Keratinocyte (primary cell): ENCODE results near the gene BEGAIN. TPM values are rescaled to one million over a fixed set of nuclear protein-coding genes. Genes with fewer than 3 reads are reported as not detected.

Experiments used
- DNase-seq: peaks from one replicate; pipeline ENCODE4 v3.0.0-alpha.2; 2011; ENCODE audit warnings: low read depth, missing footprints, low spot score
- FAIRE-seq: peaks from 2 replicates; lab custom pipeline; 2011; peaks lifted over from hg19 to GRCh38; lab: Jason Lieb, UNC
- H2AFZ ChIP-seq: 2 replicates; pipeline ENCODE4 v1.6.0; 2012; ENCODE audit warnings: low read length, control low read depth, inconsistent platforms; ENCODE audit not compliant: control insufficient read depth
- H3K27ac ChIP-seq: 2 replicates; pipeline ENCODE4 v1.5.1; 2011; ENCODE audit warnings: low read length; ENCODE audit not compliant: control insufficient read depth, insufficient read depth
- H3K27me3 ChIP-seq: 3 replicates; pipeline ENCODE4 v1.6.0; 2011; ENCODE audit warnings: low read length; ENCODE audit not compliant: control insufficient read depth, insufficient read depth; ENCODE audit errors: extremely low read depth
- H3K36me3 ChIP-seq, 2 experiments: 2 replicates in 1 of 2; 3 replicates in 1 of 2; pipeline ENCODE4 v1.5.1; 2011; ENCODE audit warnings: low read length in 2 of 2, mild to moderate bottlenecking in 1 of 2; ENCODE audit not compliant: control insufficient read depth in 2 of 2, insufficient read depth in 2 of 2; ENCODE audit errors: extremely low read depth in 1 of 2
- H3K4me1 ChIP-seq: 3 replicates; pipeline ENCODE4 v1.5.1; 2011; ENCODE audit warnings: low read length; ENCODE audit not compliant: control insufficient read depth, insufficient read depth; ENCODE audit errors: extremely low read depth
- H3K4me2 ChIP-seq: 3 replicates; pipeline ENCODE4 v1.6.0; 2011; ENCODE audit warnings: low read depth, low read length; ENCODE audit not compliant: control insufficient read depth, insufficient read depth; ENCODE audit errors: extremely low read depth
- H3K4me3 ChIP-seq, 3 experiments: fragments of 200-600 bp in 1 of 3; sonication (generic) in 1 of 3; 2 replicates in 2 of 3; 3 replicates in 1 of 3; pipeline ENCODE4 v1.5.1; 2011 to 2016; ENCODE audit warnings: low read length in 3 of 3, mild to moderate bottlenecking in 3 of 3, control low read depth in 2 of 3, inconsistent platforms in 1 of 3, low read depth in 1 of 3, mixed read lengths in 1 of 3, mixed run types in 1 of 3, moderate library complexity in 1 of 3; ENCODE audit not compliant: control insufficient read depth in 2 of 3, insufficient read depth in 2 of 3; ENCODE audit errors: extremely low read depth in 1 of 3
- H3K79me2 ChIP-seq: 2 replicates; pipeline ENCODE4 v1.6.0; 2012; ENCODE audit warnings: low read length; ENCODE audit not compliant: control insufficient read depth, insufficient read depth
- H3K9ac ChIP-seq: 3 replicates; pipeline ENCODE4 v1.6.0; 2011; ENCODE audit warnings: low read length; ENCODE audit not compliant: control insufficient read depth, insufficient read depth; ENCODE audit errors: extremely low read depth
- H3K9me1 ChIP-seq: 3 replicates; pipeline ENCODE4 v1.6.0; 2011; ENCODE audit warnings: low read length; ENCODE audit not compliant: control insufficient read depth, insufficient read depth; ENCODE audit errors: extremely low read depth
- H3K9me3 ChIP-seq: 2 replicates; pipeline ENCODE4 v1.5.1; 2012; ENCODE audit warnings: low read depth, low read length; ENCODE audit not compliant: control insufficient read depth
- H4K20me1 ChIP-seq: 3 replicates; pipeline ENCODE4 v1.6.0; 2011; ENCODE audit warnings: low read length; ENCODE audit not compliant: control insufficient read depth, insufficient read depth; ENCODE audit errors: extremely low read depth
- CTCF ChIP-seq, 3 experiments: IDR thresholded peaks in 1 of 3; conservative IDR thresholded peaks in 1 of 3; optimal IDR thresholded peaks in 1 of 3; 2 replicates in 2 of 3; 3 replicates in 1 of 3; pipeline versions ENCODE3 to v1.5.1; 2011; ENCODE audit warnings: low read length in 3 of 3, mild to moderate bottlenecking in 3 of 3, moderate library complexity in 2 of 3, control low read depth in 1 of 3, inconsistent platforms in 1 of 3; ENCODE audit not compliant: insufficient read depth in 2 of 3; ENCODE audit errors: extremely low read depth in 1 of 3
- EZH2 ChIP-seq: IDR thresholded peaks from one replicate; pipeline ENCODE4 v1.6.1; 2012; ENCODE audit warnings: inconsistent platforms, mild to moderate bottlenecking, low read length, moderate library complexity
- dilution Hi-C: fragments of 300-500 bp; cut with MboI; formaldehyde crosslinking; loops from one replicate; pipeline ENCODE4 v1.7.0; 2020; ENCODE audit warnings: low sequenced_read_pairs; ENCODE audit not compliant: extremely low pct_ligation_motif_present
- polyA plus RNA-seq, 5 experiments: library from polyadenylated mRNA; depleted of rRNA in 3 of 5; stranded (reverse) in 3 of 5; stranded (forward) in 1 of 5; unstranded in 1 of 5; fragments of >200 nt; gene quantifications; 1 replicate in 1 of 5; 2 replicates in 3 of 5; 3 replicates in 1 of 5; pipeline versions ENCODE4 v1.2.1 to v1.2.3, GENCODE V29; 2011 to 2012; ENCODE audit warnings: missing spikeins in 2 of 5, low read depth in 1 of 5, low replicate concordance in 1 of 5

BEGAIN gene
- polyA plus RNA-seq, 1 donor (not counting 4 experiments of a cell fraction or from before 2014, with no cell fraction given): 0.25 TPM

- Histone ChIP-seq H3K27me3 (peaks cover 13% of the 10 kb centered on the region), H3K27ac (no peak overlapping the region), H3K36me3 (no peaks in the 10 kb centered on the region), H3K4me1 (peaks cover under 1% of the 10 kb centered on the region), H3K9ac (no peak overlapping the region), H3K4me2 (no peak overlapping the region), H3K4me3 (no peak overlapping the region), H3K79me2 (no peaks in the 10 kb centered on the region), H3K9me1 (no peaks in the 10 kb centered on the region), H4K20me1 (no peaks in the 10 kb centered on the region), H2AFZ (no peak overlapping the region), H3K9me3 (no peaks in the 10 kb centered on the region)
- dilution Hi-C loops: no loop called here
- TF ChIP-seq CTCF (optimal IDR thresholded peaks at IDR 0.05 in 1 of 3, IDR thresholded peaks at IDR 0.05 in 1 of 3, conservative IDR thresholded peaks at IDR 0.05 in 1 of 3; ENCODE audit: extremely low read depth in 1 of 3, insufficient read depth in 2 of 3, low read length in 3 of 3) (no peak), EZH2 (no peak)
- no peak for FAIRE-seq
- no peak for DNase-seq
These were observed 29.7 kb upstream of the BEGAIN start for GRCh38 chr14:100616854-100617409.

GRCh38 chr14:100615736-100616695 is 28.8 kb upstream of the BEGAIN start:
- FAIRE-seq (no peak), DNase-seq (no peak)
- Histone ChIP-seq H3K4me3 (no peak overlapping the region), H3K27ac (no peak overlapping the region), H3K9ac (no peak overlapping the region), H4K20me1 (no peaks in the 10 kb centered on the region), H3K36me3 (no peaks in the 10 kb centered on the region), H3K79me2 (no peaks in the 10 kb centered on the region), H3K9me3 (no peaks in the 10 kb centered on the region), H3K27me3 (peaks cover 13% of the 10 kb centered on the region), H3K4me1 (no peaks in the 10 kb centered on the region), H3K4me2 (no peak overlapping the region), H3K9me1 (no peaks in the 10 kb centered on the region), H2AFZ (no peak overlapping the region)
- dilution Hi-C loops: no loop called here
- TF ChIP-seq EZH2: no peak
- TF ChIP-seq CTCF (optimal IDR thresholded peaks at IDR 0.05 in 1 of 3, IDR thresholded peaks at IDR 0.05 in 1 of 3, conservative IDR thresholded peaks at IDR 0.05 in 1 of 3; ENCODE audit: extremely low read depth in 1 of 3, insufficient read depth in 2 of 3, low read length in 3 of 3): no peak
